ENCODE data around the gene KIAA0232.

DNA sequence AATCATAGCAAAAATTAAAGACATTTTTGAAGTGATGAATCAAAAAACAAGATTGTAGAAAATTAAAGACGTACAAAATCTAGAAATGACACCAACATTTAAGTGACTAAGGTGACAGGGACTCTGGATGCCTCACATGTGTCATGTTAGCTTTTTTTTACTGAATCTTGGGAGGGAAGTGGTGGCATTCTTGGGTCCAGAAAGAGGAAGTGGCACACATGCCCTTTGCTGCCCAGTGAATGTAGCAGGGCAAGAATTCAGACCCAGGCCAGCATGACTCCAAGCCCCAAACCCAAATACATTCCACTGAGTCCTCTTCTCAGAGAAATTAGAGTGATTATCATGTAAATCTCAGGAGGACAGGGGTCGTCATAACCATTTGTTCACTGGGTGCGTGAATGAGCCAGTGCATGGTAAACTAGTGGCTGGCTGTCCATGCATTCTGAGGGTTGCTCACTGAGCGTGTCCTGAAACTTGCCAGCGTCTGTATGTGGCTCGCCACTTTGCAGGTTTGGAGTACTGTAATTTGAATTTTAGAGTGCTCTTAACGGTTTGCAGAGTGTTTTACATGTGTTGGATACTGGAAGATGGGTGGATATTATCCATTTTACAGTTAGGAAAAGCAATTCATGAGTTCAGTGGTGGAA is 71.7 kb downstream of the KIAA0232 start:
- no peak for TF ChIP-seq POLR2A (IDR thresholded peaks at IDR 0.05; ENCODE audit: low read length)
- TF ChIP-seq GATA1 (IDR thresholded peaks at IDR 0.05; ENCODE audit: low read depth, low read length): no peak
